GM21447 (cell line): ENCODE results near the gene SLC25A36.
A peak's percentile ranks its signal among the peaks of the same experiment; 100 is the strongest.

Source experiments
- ATAC-seq: cut with Tn5 transposase; IDR thresholded peaks from one replicate; pipeline ENCODE4 v1.9.1; 2021; ENCODE audit not compliant: unreplicated experiment

Gene SLC25A36

DNA sequence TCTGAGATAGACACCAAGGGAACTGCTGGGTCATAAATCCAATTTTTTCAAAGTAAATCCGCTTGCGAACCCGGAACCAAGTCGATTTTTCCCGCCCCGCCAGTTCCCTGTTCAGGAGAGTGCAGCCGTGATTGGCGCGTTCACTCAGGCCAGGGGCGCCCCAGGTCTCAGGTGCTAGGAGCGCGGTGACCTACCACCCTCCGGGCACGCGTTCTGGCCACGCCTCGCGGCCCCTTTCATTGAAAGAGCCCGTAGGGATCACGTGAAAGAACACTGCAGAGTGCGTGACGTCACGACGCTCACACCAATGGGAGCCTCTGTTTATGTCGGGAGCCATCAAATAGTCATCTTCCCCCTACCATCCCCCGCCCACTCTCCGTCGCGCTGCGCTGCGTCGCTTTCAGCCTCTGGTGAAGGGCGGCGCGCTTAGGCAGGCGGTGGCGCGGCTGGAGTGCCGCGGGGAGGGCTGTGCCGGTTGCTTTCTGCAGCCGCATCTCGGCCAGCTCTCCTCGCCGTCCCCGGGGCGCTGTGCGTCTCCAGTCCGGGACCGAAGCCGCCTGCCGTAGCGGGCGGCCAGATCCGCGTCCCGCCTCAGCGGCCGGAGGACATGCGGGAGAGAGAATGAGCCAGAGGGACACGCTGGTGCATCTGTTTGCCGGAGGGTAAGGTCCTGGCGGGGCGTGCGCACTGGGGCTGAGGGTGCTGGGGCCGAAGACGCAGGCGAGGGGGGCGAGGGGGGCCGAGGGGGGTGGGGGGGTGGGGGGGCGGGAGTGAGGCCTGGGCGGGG is at the start of gene SLC25A36:
Gene SLC25A36, plus strand, starts transcription at position 403 of the 787 bp plus-strand sequence. Its CDS starts 219 bp downstream, at position 622.
- ATAC-seq = peak; percentile 97

DNA sequence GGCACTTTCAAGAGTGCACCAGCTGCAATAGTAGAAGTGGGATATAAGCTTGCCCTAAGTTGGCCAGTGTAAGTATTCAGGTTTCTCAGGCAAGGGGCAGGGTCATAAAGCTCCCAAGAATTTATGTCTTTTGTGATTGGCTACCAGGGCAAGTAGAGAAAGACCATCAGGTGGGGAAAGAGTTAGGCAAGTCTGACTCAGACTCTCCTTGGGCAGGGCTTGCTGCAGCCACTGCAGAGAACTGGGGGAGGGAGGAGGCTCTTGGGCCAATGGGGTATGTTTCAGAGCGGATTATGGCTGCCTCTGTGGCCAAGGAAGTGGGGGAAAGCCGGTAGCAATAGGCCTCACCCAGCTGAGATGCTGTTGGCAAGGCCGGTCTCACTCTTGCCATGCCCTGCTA is 44.6 kb upstream of the SLC25A36 start:
- ATAC-seq = no peak

DNA sequence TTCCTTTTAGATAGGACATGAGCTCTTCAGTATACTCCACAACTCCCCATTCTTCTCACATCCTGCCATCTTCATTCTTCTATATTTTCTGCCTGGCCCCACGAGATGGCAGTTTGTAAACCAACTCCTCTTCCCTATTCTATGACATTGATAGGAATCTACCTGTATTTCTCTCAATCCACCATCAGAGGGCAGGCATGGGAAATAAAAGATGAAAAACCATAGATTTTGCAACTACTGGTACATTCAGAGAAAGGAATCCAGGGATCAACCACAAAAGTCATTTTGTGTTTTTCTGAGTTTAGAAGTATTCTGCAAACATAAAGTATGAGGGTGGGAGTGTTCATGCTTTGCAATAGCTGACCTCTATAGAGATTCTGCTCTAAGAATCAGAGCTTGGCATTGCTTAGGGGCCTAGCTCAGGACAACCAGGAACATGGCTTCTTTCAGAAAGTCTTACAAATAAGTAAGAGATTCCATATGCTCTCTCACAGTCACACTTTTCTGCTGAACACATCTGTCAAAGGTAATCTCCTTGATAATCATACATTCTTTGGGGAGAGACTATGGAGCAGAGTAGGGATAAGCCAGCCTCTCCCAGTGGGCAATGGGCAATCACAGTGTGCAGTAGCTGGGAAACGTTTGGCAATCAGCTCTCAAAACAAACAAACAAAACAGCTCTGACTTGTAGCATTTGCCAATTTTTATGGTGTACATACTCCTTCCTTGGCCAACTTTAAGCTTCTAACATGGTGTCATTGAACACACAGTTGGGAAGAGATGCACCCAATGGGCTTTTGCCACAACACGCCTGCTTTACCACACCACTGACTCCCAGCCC is 43.1 kb upstream of the SLC25A36 start:
- no peak for ATAC-seq

DNA sequence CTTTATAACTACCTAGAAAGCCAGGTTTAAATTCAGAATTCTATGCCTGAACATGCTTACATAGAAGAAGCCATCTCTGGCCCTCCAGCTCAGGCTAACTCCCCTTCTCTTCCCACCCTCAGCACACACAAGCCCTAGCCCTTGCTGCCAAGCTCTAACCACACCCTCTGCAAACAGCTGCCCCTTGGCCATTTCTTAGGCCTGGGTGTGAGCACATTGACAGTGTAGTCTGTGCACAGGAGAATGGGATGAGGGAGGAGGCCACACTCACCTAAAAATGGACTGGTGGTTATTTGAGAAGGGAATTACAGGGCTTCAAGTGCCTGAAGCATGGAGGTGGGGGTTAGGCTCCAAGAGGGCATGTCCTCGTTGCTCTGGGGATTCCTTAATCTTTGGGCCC is 42.3 kb upstream of the SLC25A36 start:
- ATAC-seq = no peak

- no peak for ATAC-seq
Measured at GRCh38 chr3:140902791-140903190, 38.8 kb upstream of the SLC25A36 start.

- ATAC-seq = no peak
Measured at GRCh38 chr3:140903196-140903595, 38.4 kb upstream of the SLC25A36 start.

GRCh38 chr3:140904521-140904920 is 37.1 kb upstream of the SLC25A36 start:
- ATAC-seq = no peak

DNA sequence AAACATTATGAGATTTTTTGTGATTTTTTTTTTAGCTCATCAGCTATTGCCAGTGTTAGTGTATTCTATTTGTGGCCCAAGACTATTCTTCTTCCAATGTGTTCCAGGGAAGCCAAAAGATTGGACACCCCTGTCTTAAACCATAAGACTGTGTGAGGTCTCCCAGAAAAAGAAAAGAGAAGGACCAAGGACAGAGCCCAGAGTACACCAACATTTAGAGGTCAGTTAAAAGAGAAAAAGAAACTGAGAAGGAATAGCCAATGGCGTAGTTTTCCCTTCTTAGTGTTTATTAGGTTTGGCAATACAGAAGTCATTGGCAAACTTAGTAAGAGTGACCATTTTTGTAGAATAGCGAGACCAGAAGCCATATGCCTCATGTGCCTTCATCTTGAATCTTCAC is 36.1 kb upstream of the SLC25A36 start:
- no peak for ATAC-seq

DNA sequence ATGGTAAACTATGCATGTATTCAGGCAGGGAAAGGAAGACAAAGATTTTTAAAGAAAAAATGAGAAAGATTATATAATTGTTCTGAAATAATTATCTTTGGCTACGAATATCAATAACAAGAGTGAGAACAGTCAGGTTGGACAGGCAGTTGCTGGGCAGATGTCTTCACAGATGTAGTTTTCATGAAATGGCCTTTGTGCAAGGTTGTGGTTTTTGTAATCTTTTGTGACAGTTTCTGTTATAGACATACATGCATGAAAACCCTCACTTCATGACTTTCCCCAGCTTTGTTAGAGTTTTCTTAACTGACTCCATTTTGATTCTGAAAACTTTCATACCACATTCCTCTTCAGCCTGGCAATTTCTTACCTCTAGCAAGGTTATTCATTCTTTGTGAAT is 34.9 kb upstream of the SLC25A36 start:
- no peak for ATAC-seq

DNA sequence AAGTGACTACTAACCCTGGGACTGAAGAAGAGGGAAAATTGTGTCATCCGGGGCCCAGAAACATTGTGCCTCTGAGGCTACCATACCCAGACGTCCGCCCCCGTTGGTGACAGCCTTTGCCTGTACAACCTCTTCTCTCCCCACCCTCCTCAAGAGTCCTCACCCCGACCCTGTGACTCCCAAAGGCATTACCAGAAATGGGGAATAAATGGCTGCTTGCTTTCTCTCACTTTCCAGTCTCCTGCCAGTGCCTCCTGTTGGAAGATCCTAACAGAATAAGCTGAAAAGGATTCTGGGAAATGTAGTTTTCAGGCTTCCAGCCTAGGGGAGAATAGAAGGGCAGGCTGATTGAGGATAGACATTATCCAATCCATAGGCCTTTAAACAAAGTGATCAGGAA is 30.8 kb upstream of the SLC25A36 start:
- ATAC-seq = no peak

- no peak for ATAC-seq
Measured at GRCh38 chr3:140911822-140912221, 29.8 kb upstream of the SLC25A36 start.

- no peak for ATAC-seq
Measured at GRCh38 chr3:140913728-140914127, 27.9 kb upstream of the SLC25A36 start.

- ATAC-seq = no peak
Measured at GRCh38 chr3:140914384-140914945, 27.2 kb upstream of the SLC25A36 start.

- no peak for ATAC-seq
Measured at GRCh38 chr3:140916603-140917002, 25.0 kb upstream of the SLC25A36 start.

DNA sequence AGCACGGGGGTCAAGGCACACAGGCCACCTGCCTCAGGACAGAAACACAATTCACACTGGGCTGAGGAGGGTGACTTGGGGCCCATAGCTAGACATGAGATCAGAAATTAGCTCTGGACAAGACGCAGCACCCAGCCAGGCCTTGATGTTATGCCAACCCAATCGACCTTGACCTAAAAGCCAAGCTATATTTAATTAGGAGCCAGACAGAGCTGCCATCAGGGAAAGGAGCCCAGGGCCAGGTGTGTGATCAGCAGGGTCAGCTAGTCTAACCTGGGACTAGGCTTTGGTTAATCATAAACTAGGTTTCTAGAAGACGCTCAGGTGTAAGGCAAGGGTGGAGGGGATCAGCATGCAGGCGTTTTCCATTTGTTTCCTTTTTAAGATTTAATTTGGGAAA is 23.9 kb upstream of the SLC25A36 start:
- no peak for ATAC-seq

DNA sequence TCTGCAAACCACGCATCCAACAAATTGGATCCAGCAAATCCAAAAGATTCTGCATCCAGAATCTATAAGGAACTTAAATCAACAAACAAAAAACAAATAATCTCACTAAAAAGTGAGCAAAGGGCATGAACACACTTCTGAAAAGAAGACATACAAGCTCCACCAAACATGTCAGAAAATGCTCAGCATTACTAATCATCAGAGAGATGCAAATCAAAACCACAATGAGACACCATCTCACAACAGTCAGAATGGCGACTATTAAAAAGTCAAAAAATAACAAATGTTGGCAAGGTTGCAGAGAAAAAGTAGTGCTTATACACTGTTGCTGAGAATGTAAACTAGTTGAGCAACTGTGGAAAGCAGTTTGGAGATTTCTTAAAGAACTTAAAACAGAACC is 21.6 kb upstream of the SLC25A36 start:
- ATAC-seq = no peak

GRCh38 chr3:140922634-140923033 is 19.0 kb upstream of the SLC25A36 start:
- no peak for ATAC-seq

GRCh38 chr3:140924097-140924873 is 17.4 kb upstream of the SLC25A36 start:
- no peak for ATAC-seq

DNA sequence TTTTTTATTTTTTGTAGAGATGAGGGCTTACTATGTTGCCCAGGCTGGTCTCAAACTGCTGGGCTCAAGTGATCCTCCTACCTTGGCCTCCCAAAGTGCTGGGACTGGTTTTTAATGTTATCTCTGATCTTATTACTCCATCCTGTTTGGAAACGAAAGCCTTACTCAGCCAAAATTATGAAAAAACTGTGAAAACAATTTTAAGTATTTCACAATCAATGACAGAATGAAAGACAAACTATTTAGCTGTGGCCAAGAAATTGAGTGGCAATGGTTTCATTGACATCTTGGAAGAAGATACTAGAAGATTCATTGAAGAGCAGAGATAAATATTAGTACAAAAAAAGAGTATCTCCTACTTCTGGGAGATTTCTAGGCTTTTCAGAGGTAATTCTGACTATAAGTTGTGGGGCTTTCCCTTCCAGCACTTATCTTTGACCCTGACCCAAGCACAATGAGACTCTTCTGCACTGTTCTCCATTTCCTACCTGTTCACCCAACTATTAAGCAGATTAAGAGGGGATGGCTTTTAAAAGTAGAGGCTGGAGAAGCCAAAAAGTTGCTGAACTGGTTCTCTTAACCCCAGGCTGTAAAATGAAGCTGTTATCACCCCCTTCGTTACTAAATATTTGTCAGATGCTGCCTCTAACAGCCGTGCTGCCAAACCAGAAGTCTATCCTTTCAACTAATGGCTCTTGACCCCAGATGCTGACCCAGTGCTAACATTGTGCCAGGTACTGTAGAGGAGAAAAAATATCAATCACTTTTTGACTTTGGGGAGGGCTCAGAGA is 14.2 kb upstream of the SLC25A36 start:
- no peak for ATAC-seq

DNA sequence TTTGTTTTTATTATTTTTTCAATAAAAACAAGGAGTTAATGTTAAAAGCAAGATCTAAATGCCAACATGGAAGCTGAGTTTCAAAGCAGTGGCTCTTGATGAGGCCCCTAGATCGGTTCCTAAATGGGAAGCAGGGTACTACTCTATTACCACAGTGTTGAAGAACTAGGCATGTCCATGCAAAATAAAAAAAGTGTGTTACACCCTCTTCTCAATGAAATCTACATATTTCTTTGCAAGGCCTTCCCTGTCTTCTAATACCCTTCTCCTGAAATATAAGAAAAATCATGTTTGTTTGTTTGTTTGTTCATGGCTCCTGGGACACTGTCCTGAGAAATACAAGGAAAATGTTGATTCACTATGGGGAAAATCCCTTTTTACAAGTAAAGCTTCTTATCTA is 12.2 kb upstream of the SLC25A36 start:
- no peak for ATAC-seq
